ENCODE data around the gene TMEM147.

- no peak for TF ChIP-seq CC2D1A (CRISPR knock-in tag; IDR thresholded peaks at IDR 0.05)
- TF ChIP-seq CTCF (CRISPR knock-in tag; IDR thresholded peaks at IDR 0.05), result no peak
- no peak for TF ChIP-seq MAZ (IDR thresholded peaks at IDR 0.05; ENCODE audit: borderline replicate concordance, low read depth, low read length)
- TF ChIP-seq MAZ (CRISPR knock-in tag; IDR thresholded peaks at IDR 0.05; ENCODE audit: low read depth), result no peak
- no peak for TF ChIP-seq FOXP1 (IDR thresholded peaks at IDR 0.05)
- no peak for TF ChIP-seq FOXP1 (CRISPR knock-in tag; IDR thresholded peaks at IDR 0.05)
- no peak for TF ChIP-seq POLR2AphosphoS5 (IDR thresholded peaks at IDR 0.05; ENCODE audit: low read depth, low read length)
- TF ChIP-seq ZBTB7A (CRISPR knock-in tag; IDR thresholded peaks at IDR 0.05), result no peak
- no peak for TF ChIP-seq ZNF138 (CRISPR knock-in tag; IDR thresholded peaks at IDR 0.05; ENCODE audit: low read depth)
- no peak for TF ChIP-seq ZNF773 (CRISPR knock-in tag; IDR thresholded peaks at IDR 0.05; ENCODE audit: borderline replicate concordance)
- TF ChIP-seq POLR2A (IDR thresholded peaks at IDR 0.05; ENCODE audit: insufficient read depth in 1 of 2, low read depth in 2 of 2, low read length in 2 of 2), result no peak
- no peak for TF ChIP-seq LCORL (IDR thresholded peaks at IDR 0.05)
- TF ChIP-seq LCORL (CRISPR knock-in tag; IDR thresholded peaks at IDR 0.05), result no peak
Measured at GRCh38 chr19:35511337-35511736, 34.1 kb upstream of the TMEM147 start.

Measured in HepG2 (cell line).